HepG2 (cell line): Measurements from ENCODE around the gene IBA57. TPM values are rescaled to one million over a fixed set of nuclear protein-coding genes. Genes with fewer than 3 reads are reported as not detected.

Experiments
- ATF7-NPFF ChIP-seq: sonication (generic); formaldehyde crosslinking; IDR thresholded peaks from 2 replicates; pipeline ENCODE4 v1.8.1; 2023; ENCODE audit warnings: mild to moderate bottlenecking, low read depth, missing genetic modification reagents, moderate library complexity
- BRF2 ChIP-seq: sonication (generic); formaldehyde crosslinking; IDR thresholded peaks from 2 replicates; pipeline ENCODE4 v1.8.1; 2022; ENCODE audit warnings: mild to moderate bottlenecking, missing genetic modification reagents
- EEA1 ChIP-seq: sonication (generic); formaldehyde crosslinking; IDR thresholded peaks from 2 replicates; pipeline ENCODE4 v1.5.1; 2020; ENCODE audit warnings: mild to moderate bottlenecking, missing genetic modification reagents, borderline replicate concordance
- GRHL1 ChIP-seq: sonication (generic); formaldehyde crosslinking; conservative IDR thresholded peaks from 2 replicates; pipeline ENCODE4 v1.8.0; 2022; ENCODE audit warnings: missing genetic modification reagents
- HNRNPL ChIP-seq: fragments of 200-400 bp; formaldehyde crosslinking; IDR thresholded peaks from 2 replicates; pipeline ENCODE4 v1.6.1; 2017; ENCODE audit warnings: mild to moderate bottlenecking, low read depth, low read length
- HOXA5 ChIP-seq: sonication (generic); formaldehyde crosslinking; IDR thresholded peaks from 2 replicates; pipeline ENCODE4 v1.4.0; 2020; ENCODE audit warnings: missing genetic modification reagents
- IKZF4 ChIP-seq: sonication (generic); formaldehyde crosslinking; IDR thresholded peaks from 2 replicates; pipeline ENCODE4 v1.5.1; 2020; ENCODE audit warnings: borderline replicate concordance, mild to moderate bottlenecking, low read depth, missing genetic modification reagents; ENCODE audit errors: not compliant biosample characterization
- MIXL1 ChIP-seq: IDR thresholded peaks from 2 replicates; pipeline ENCODE4 v1.6.1; 2016
- MXD4 ChIP-seq: IDR thresholded peaks from 2 replicates; pipeline ENCODE4 v1.6.1; 2016; ENCODE audit warnings: mild to moderate bottlenecking, missing biosample characterization, missing genetic modification reagents
- MYPOP ChIP-seq: sonication (generic); formaldehyde crosslinking; IDR thresholded peaks from 2 replicates; pipeline ENCODE4 v1.8.1; 2023; ENCODE audit warnings: mild to moderate bottlenecking, moderate library complexity, missing genetic modification reagents
- RXRA ChIP-seq: sonication (generic); formaldehyde crosslinking; IDR thresholded peaks from 2 replicates; pipeline ENCODE4 v1.5.1; 2020; ENCODE audit warnings: missing genetic modification reagents
- SALL2 ChIP-seq: sonication (generic); formaldehyde crosslinking; IDR thresholded peaks from 2 replicates; pipeline ENCODE4 v1.8.1; 2023; ENCODE audit warnings: mild to moderate bottlenecking, missing genetic modification reagents, inconsistent platforms
- SMAD1 ChIP-seq: sonication (generic); formaldehyde crosslinking; IDR thresholded peaks from 2 replicates; pipeline ENCODE4 v1.4.0; 2020; ENCODE audit warnings: missing genetic modification reagents, low read depth, mild to moderate bottlenecking, borderline replicate concordance
- SMAD3 ChIP-seq: sonication (generic); formaldehyde crosslinking; IDR thresholded peaks from 2 replicates; pipeline ENCODE4 v1.4.0; 2020; ENCODE audit warnings: missing genetic modification reagents
- TBL1XR1 ChIP-seq: fragments of 150-350 bp; IDR thresholded peaks from 2 replicates; pipeline ENCODE4 v1.6.1; 2014; ENCODE audit warnings: borderline replicate concordance, low read length; ENCODE audit not compliant: partially characterized antibody
- THRA ChIP-seq: sonication (generic); formaldehyde crosslinking; IDR thresholded peaks from 2 replicates; pipeline ENCODE4 v1.4.0; 2020; ENCODE audit warnings: missing genetic modification reagents, borderline replicate concordance
- ZBTB7A ChIP-seq: sonication (generic); formaldehyde crosslinking; IDR thresholded peaks from 2 replicates; pipeline ENCODE4 v1.8.0; 2022; ENCODE audit warnings: mild to moderate bottlenecking, missing genetic modification reagents
- ZEB1 ChIP-seq: IDR thresholded peaks from 2 replicates; pipeline ENCODE4 v1.6.1; 2012; ENCODE audit warnings: mild to moderate bottlenecking, low read depth, inconsistent platforms; ENCODE audit not compliant: insufficient replicate concordance
- ZFX ChIP-seq: sonication (generic); formaldehyde crosslinking; IDR thresholded peaks from 2 replicates; pipeline ENCODE4 v1.4.0; 2020; ENCODE audit warnings: mild to moderate bottlenecking, low read depth, missing genetic modification reagents, moderate library complexity
- ZNF143 ChIP-seq: sonication (generic); formaldehyde crosslinking; IDR thresholded peaks from 2 replicates; pipeline ENCODE4 v1.4.0; 2020; ENCODE audit warnings: missing genetic modification reagents
- ZNF180 ChIP-seq: sonication (generic); formaldehyde crosslinking; IDR thresholded peaks from 2 replicates; pipeline ENCODE4 v1.4.0; 2020; ENCODE audit warnings: low read depth, missing genetic modification reagents, borderline replicate concordance
- ZNF570 ChIP-seq: sonication (generic); formaldehyde crosslinking; IDR thresholded peaks from 2 replicates; pipeline ENCODE4 v1.4.0; 2020; ENCODE audit warnings: mild to moderate bottlenecking, missing genetic modification reagents, borderline replicate concordance
- ZNF792 ChIP-seq: IDR thresholded peaks from 2 replicates; pipeline ENCODE4 v1.6.1; 2016
- ZNF839 ChIP-seq: sonication (generic); formaldehyde crosslinking; IDR thresholded peaks from 2 replicates; pipeline ENCODE4 v1.4.0; 2020; ENCODE audit warnings: missing genetic modification reagents, mild to moderate bottlenecking, borderline replicate concordance
- ZSCAN25 ChIP-seq: sonication (generic); formaldehyde crosslinking; IDR thresholded peaks from 2 replicates; pipeline ENCODE4 v1.8.0; 2022; ENCODE audit warnings: mild to moderate bottlenecking, missing genetic modification reagents
- polyA plus RNA-seq, 8 experiments: library from polyadenylated mRNA; depleted of rRNA in 3 of 8; stranded (reverse) in 7 of 8; unstranded in 1 of 8; fragments of >200 nt; fragmentation: Illumina TruSeq in 4 of 8; extraction: Trizol in 4 of 8; gene quantifications; 2 replicates each; pipeline versions ENCODE4 v1.2.1 to v1.2.3, GENCODE V29; 2011 to 2016; ENCODE audit warnings: low read depth in 4 of 8, missing spikeins in 1 of 8, mixed read lengths in 1 of 8; ENCODE audit not compliant: insufficient read depth in 1 of 8
- total RNA-seq, 5 experiments: library from RNA; depleted of rRNA; stranded (reverse); fragments of >200 nt; fragmentation: Illumina TruSeq; extraction: Trizol; gene quantifications; 2 replicates each; pipeline ENCODE4 v1.2.3, GENCODE V29; 2016; ENCODE audit warnings: low read depth in 1 of 5

The IBA57 gene
- total and polyA plus RNA-seq, 2 of the 13 experiments (the other 11 are each of a cell fraction or from before 2014, with no cell fraction given) = 2.3 to 10.2 TPM

- TF ChIP-seq BRF2 (CRISPR knock-in tag) = no peak
- TF ChIP-seq SALL2 (CRISPR knock-in tag) = peak; percentile 87
- TF ChIP-seq IKZF4 = no peak
- TF ChIP-seq THRA (CRISPR knock-in tag) = 0 out of 2 replicates have a peak, but pooled peaks have one; percentile 17
- TF ChIP-seq ZFX (CRISPR knock-in tag) = peak; percentile 87
- no peak for TF ChIP-seq ZEB1
- TF ChIP-seq ZNF792 (CRISPR knock-in tag) = no peak; the same call in 1 of the 2 replicates
- TF ChIP-seq ZNF143 (CRISPR knock-in tag) = no peak; the same call in 1 of the 2 replicates
- peak; percentile 10; the same call in 1 of the 2 replicates for TF ChIP-seq ZSCAN25 (CRISPR knock-in tag)
- no peak; the same call in 1 of the 2 replicates for TF ChIP-seq MIXL1 (CRISPR knock-in tag)
- TF ChIP-seq TBL1XR1 = no peak
- TF ChIP-seq MYPOP (CRISPR knock-in tag) = peak; percentile 97
- no peak for TF ChIP-seq HNRNPL
- 0 out of 2 replicates have a peak, but pooled peaks have one; percentile 70 for TF ChIP-seq EEA1 (CRISPR knock-in tag)
- 0 out of 2 replicates have a peak, but pooled peaks have one; percentile 62 for TF ChIP-seq ZNF839 (CRISPR knock-in tag)
- TF ChIP-seq RXRA (CRISPR knock-in tag) = 0 out of 2 replicates have a peak, but pooled peaks have one; percentile 55
- no peak for TF ChIP-seq ZNF570 (CRISPR knock-in tag)
- no peak for TF ChIP-seq ZBTB7A (CRISPR knock-in tag)
- TF ChIP-seq HOXA5 = peak; percentile 64; the same call in 1 of the 2 replicates
- peak; percentile 49; the same call in 1 of the 2 replicates for TF ChIP-seq ATF7-NPFF (CRISPR knock-in tag)
- no peak for TF ChIP-seq SMAD1 (CRISPR knock-in tag)
- peak; percentile 47; the same call in 1 of the 2 replicates for TF ChIP-seq MXD4
- 0 out of 2 replicates have a peak, but pooled peaks have one; percentile 21 for TF ChIP-seq SMAD3 (CRISPR knock-in tag)
- TF ChIP-seq GRHL1 = no peak
- TF ChIP-seq ZNF180 (CRISPR knock-in tag) = no peak
These were observed 25.5 kb upstream of the IBA57 start, which contains the start of gene GUK1 (continued) for GRCh38 chr1:228139931-228140723.
